SW 1271 (cell line): ENCODE results near the gene RALGPS1.
"Not testable (repeated sequence)": the region's sequence is repeated elsewhere in the genome, so short reads cannot be mapped to it uniquely, and the experiment has no call there.

Experiments used
- DNase-seq, 2 experiments: peaks; one replicate each; lab custom pipeline; 2025; lab: John Stamatoyannopoulos, UW

RALGPS1 gene

GRCh38 chr9:127137640-127138360 is 223.2 kb downstream of the RALGPS1 start:
- no peak for DNase-seq

GRCh38 chr9:127138444-127138843 is 223.9 kb downstream of the RALGPS1 start:
- no peak for DNase-seq

GRCh38 chr9:127139071-127139731 is 224.6 kb downstream of the RALGPS1 start:
- no peak for DNase-seq

GRCh38 chr9:127139775-127140174 is 225.2 kb downstream of the RALGPS1 start:
- no peak for DNase-seq

- no peak for DNase-seq
Observed at GRCh38 chr9:127140181-127140580, 225.6 kb downstream of the RALGPS1 start.

GRCh38 chr9:127140842-127141675 is 226.5 kb downstream of the RALGPS1 start:
- DNase-seq: no peak

GRCh38 chr9:127142291-127142690 is 227.7 kb downstream of the RALGPS1 start:
- DNase-seq: no peak

GRCh38 chr9:127142931-127143464 is 228.4 kb downstream of the RALGPS1 start:
- DNase-seq: no peak

GRCh38 chr9:127143920-127144465 is 229.4 kb downstream of the RALGPS1 start:
- DNase-seq: no peak

GRCh38 chr9:127144670-127145445 is 230.3 kb downstream of the RALGPS1 start:
- DNase-seq: peak in 1 of 2 experiments; percentile 4

- DNase-seq: not testable (repeated sequence)
Observed at GRCh38 chr9:127146841-127147240, 232.3 kb downstream of the RALGPS1 start.

- DNase-seq: no peak
Observed at GRCh38 chr9:127147251-127147650, 232.7 kb downstream of the RALGPS1 start.

- DNase-seq: no peak
Observed at GRCh38 chr9:127148014-127148413, 233.4 kb downstream of the RALGPS1 start.

- no peak for DNase-seq
Observed at GRCh38 chr9:127149010-127149409, 234.4 kb downstream of the RALGPS1 start.

GRCh38 chr9:127149463-127150390 is 235.1 kb downstream of the RALGPS1 start:
- DNase-seq: no peak

- DNase-seq: no peak
Observed at GRCh38 chr9:127153501-127153900, 238.9 kb downstream of the RALGPS1 start.

- no peak for DNase-seq
Observed at GRCh38 chr9:127154003-127154389, 239.4 kb downstream of the RALGPS1 start.

GRCh38 chr9:127154390-127155191 is 240.0 kb downstream of the RALGPS1 start:
- DNase-seq: no peak

- DNase-seq: no peak
Observed at GRCh38 chr9:127155314-127155960, 240.9 kb downstream of the RALGPS1 start.
